Type B pancreatic cell (in vitro differentiated cells): ENCODE measurements around the gene ARF6. TPM values are rescaled to one million over a fixed set of nuclear protein-coding genes. Genes with fewer than 3 reads are reported as not detected.

Source experiments
- DNase-seq: peaks from one replicate; pipeline ENCODE4 v3.0.0; 2021; ENCODE audit warnings: mixed read lengths; ENCODE audit not compliant: unreplicated experiment; ENCODE audit errors: extremely low spot score
- H3K27ac Mint-ChIP-seq: 2 replicates; pipeline ENCODE4 v1.8.0; 2021; ENCODE audit warnings: mild to moderate bottlenecking, mixed read lengths
- H3K27me3 Mint-ChIP-seq: 2 replicates; pipeline ENCODE4 v1.8.0; 2021; ENCODE audit warnings: mixed read lengths
- H3K36me3 Mint-ChIP-seq: 2 replicates; pipeline ENCODE4 v1.8.0; 2021; ENCODE audit warnings: mixed read lengths
- H3K4me1 Mint-ChIP-seq: one replicate; pipeline ENCODE4 v1.8.0; 2021; ENCODE audit warnings: mixed read lengths; ENCODE audit not compliant: unreplicated experiment
- H3K4me3 Mint-ChIP-seq: 2 replicates; pipeline ENCODE4 v1.8.0; 2021; ENCODE audit warnings: mild to moderate bottlenecking, mixed read lengths
- H3K9me3 Mint-ChIP-seq: 2 replicates; pipeline ENCODE4 v1.8.0; 2021; ENCODE audit warnings: mixed read lengths
- long read RNA-seq: library from polyadenylated mRNA; unstranded; transcript quantifications from one replicate; pipeline ENCODE4 v2.0.0, GENCODE V29; 2020
- total RNA-seq: library from RNA; stranded (reverse); gene quantifications from 2 replicates; pipeline ENCODE4 v1.2.1, GENCODE V29; 2021; ENCODE audit warnings: low replicate concordance
- TF ChIP-seq, protein P1 (sequence below): fragments of 200-600 bp; sonication (generic); conservative IDR thresholded peaks from 2 replicates; pipeline ENCODE4 v1.5.0; 2021; ENCODE audit warnings: antibody characterized with exemption, mild to moderate bottlenecking

ARF6 gene
- total RNA-seq: 86.4 and 184 TPM in 2 replicates
- long read RNA-seq, partial matches to known transcripts: 0 of 309 reads
- long read RNA-seq, other reads (novel, unspliced or antisense): 308 of 309 reads

DNA sequence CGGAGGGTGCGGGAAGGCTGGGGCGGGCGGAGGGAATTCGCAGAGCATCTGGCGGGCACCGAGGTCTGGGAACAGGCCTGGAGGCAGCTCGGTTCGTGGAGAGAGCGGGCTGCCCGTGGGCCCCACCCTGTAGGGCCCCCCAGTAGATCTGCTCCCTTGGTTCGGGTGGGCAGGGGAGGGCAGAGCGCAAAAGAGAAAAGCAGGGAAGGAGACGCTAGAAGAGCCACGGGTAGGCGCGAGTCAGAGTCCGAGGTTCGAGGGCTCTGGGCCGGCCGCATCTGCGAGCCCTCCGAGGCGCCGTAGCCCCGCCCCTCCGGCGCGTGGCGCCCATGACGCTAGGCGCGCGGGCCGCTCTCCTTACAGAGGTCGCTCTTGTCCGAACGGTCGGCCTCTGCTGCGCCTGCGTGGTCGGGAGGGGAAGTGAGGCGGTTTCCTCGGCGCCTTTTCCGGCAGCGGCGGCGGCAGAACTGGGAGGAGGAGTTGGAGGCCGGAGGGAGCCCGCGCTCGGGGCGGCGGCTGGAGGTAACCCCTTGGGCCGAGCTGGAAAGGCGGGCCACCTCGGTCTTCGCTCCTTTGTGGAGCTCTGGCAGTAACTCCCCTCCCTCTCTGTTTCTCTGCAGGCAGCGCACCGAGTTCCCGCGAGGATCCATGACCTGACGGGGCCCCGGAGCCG lies at the start of gene ARF6:
Gene ARF6, plus strand, starts transcription at position 447 of the 673 bp plus-strand sequence. CDS start 655 bp downstream, outside the sequence.
- Mint-ChIP-seq H3K27me3 (no peaks in the 10 kb centered on the region), H3K27ac (peak within 1 kb of the TSS; percentile 99), H3K4me1 (peaks cover 28% of the 10 kb centered on the region), H3K4me3 (peak within 1 kb of the TSS; percentile 98), H3K9me3 (no peaks in the 10 kb centered on the region), H3K36me3 (peaks cover 34% of the 10 kb centered on the region)
- peak; percentile 98 for DNase-seq
- TF ChIP-seq, protein P1, sequence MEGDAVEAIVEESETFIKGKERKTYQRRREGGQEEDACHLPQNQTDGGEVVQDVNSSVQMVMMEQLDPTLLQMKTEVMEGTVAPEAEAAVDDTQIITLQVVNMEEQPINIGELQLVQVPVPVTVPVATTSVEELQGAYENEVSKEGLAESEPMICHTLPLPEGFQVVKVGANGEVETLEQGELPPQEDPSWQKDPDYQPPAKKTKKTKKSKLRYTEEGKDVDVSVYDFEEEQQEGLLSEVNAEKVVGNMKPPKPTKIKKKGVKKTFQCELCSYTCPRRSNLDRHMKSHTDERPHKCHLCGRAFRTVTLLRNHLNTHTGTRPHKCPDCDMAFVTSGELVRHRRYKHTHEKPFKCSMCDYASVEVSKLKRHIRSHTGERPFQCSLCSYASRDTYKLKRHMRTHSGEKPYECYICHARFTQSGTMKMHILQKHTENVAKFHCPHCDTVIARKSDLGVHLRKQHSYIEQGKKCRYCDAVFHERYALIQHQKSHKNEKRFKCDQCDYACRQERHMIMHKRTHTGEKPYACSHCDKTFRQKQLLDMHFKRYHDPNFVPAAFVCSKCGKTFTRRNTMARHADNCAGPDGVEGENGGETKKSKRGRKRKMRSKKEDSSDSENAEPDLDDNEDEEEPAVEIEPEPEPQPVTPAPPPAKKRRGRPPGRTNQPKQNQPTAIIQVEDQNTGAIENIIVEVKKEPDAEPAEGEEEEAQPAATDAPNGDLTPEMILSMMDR: peak; percentile 17

DNA sequence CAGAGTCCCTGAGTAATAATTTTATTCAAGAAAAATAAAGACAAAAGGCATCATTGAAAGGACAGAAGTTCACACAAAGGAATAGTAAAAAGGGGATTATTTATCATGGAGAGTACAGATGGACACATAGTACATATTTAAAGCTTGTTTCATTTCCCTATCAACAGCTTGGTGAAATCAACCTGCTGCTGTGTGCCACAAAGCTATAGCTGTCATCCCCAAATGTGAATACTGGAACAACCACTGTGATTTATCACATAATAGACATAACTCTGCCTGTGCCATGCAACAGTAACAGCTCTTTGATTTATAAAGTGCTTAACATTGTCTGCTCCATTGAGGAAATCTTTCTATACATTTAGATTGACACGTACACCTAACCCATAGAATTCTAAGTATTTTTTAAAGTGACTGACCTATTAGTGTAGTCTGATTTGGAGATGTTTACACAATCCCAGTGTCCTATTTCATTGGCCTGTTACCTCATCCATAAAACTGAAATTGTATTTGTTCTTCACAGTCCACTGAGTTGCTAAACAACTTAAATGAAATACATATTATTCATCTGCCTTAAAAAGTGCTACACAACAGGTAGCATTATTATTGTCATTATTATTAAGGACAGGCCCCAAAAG lies 43.6 kb upstream of the ARF6 start:
- no peaks in the 10 kb centered on the region for H3K27me3 Mint-ChIP-seq
- peaks cover 17% of the 10 kb centered on the region for H3K4me1 Mint-ChIP-seq
- H3K9me3 Mint-ChIP-seq: no peaks in the 10 kb centered on the region
- H3K36me3 Mint-ChIP-seq: peaks cover 22% of the 10 kb centered on the region
- no peak for DNase-seq
- H3K4me3 Mint-ChIP-seq: peak overlapping the region; percentile 44
- H3K27ac Mint-ChIP-seq: peak overlapping the region; percentile 54
- TF ChIP-seq, protein P1: no peak

DNA sequence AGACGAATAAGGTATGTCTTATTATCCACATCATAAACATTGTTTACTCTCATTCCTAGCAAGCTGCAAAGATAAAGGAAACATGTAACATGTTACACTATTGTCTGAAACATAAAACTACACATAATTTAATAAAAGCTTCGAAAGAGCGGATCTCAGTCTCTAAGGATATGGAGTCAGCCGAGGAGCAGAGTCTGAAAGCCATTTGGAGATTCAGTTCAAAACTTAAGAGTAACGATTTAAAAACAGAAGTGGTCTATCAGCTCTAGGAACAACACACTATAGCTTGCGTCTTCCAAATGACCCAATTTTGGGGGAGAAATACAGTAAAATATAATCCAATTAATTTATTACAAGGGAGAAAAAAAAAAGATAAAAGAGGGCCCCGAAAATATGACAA lies 41.1 kb upstream of the ARF6 start:
- Mint-ChIP-seq H3K27me3 (no peaks in the 10 kb centered on the region), H3K4me3 (peak overlapping the region; percentile 99), H3K27ac (peak overlapping the region; percentile 98), H3K9me3 (no peaks in the 10 kb centered on the region), H3K4me1 (peaks cover 17% of the 10 kb centered on the region), H3K36me3 (peaks cover 12% of the 10 kb centered on the region)
- TF ChIP-seq, protein P1: no peak
- no peak for DNase-seq

DNA sequence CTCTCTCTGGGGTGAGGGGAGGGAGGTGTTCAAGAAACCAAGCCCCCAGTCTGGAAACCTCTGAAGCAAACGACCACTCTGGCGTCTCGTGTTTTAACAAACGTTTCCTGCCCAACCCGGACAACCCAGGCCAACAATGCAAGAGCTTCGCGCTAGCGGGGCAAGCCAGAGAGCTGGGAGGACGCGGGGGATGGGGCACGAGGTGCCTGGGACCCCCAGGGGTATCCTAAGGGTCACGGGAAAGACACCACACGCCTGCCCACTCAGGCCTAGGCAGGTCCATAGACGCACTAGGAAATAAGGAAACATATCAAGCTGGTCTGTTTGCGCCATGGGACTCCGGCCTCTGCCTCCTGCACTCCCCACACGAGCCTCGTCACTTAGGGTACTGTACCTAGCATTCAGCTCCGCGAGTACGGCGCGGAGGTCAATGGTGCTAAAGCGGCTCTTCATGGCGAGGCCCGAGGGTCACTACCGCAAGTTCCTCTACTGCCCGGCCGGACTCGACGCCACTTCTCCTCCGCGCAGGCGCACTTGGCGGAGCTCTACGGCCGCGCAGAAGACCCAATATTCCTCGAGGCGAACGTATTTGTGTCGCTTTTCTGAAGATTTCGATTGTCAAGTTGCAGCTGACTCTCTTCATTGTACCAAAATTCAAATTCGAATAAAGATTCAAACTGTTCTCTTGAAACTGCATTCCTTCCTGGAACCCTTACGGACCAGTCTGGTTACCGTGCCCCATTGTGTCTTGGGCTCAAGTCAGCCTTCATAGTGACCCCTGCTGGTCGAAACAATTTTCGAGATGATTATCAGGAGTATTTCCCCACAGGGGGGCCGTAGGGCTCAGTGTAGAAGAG lies 40.4 kb upstream of the ARF6 start, which contains the start of gene NEMF:
Gene NEMF, minus strand, starts transcription at position 488 of the 857 bp plus-strand sequence. Its CDS starts 35 bp downstream, at position 453.
- no peaks in the 10 kb centered on the region for H3K9me3 Mint-ChIP-seq
- peaks cover 17% of the 10 kb centered on the region for H3K4me1 Mint-ChIP-seq
- H3K36me3 Mint-ChIP-seq: peaks cover 12% of the 10 kb centered on the region
- DNase-seq: peak; percentile 86
- H3K27me3 Mint-ChIP-seq: no peaks in the 10 kb centered on the region
- peak within 1 kb of the TSS; percentile 99 for H3K4me3 Mint-ChIP-seq
- peak within 1 kb of the TSS; percentile 98 for H3K27ac Mint-ChIP-seq
- TF ChIP-seq, protein P1: peak; percentile 89

DNA sequence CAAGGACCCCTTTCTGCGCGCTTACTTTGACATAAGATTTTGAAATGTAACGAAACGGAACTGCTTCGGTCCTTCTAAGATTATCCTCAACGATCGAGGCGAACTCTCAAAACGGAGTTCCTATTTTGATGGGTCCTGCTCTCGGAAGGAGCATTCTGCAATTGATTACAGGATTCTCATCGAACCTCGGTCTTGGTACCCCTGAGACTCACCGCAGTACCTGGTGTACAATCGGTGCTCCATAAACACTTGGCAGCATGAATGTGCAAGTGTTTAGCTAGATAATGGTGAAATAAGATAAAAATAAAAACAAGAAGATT lies 39.8 kb upstream of the ARF6 start:
- DNase-seq: no peak
- TF ChIP-seq, protein P1: peak; percentile 22
- no peaks in the 10 kb centered on the region for H3K27me3 Mint-ChIP-seq
- peak overlapping the region; percentile 99 for H3K4me3 Mint-ChIP-seq
- H3K27ac Mint-ChIP-seq: peak overlapping the region; percentile 98
- no peaks in the 10 kb centered on the region for H3K9me3 Mint-ChIP-seq
- peaks cover 17% of the 10 kb centered on the region for H3K4me1 Mint-ChIP-seq
- H3K36me3 Mint-ChIP-seq: peaks cover 12% of the 10 kb centered on the region
